Renal pelvis (tissue), 4 donors: ENCODE results near the gene SMARCA2. TPM values are rescaled to one million over a fixed set of nuclear protein-coding genes. Genes with fewer than 3 reads are reported as not detected.
"Not testable (repeated sequence)": the region's sequence is repeated elsewhere in the genome, so short reads cannot be mapped to it uniquely, and the experiment has no call there.

ENCODE experiments used
- DNase-seq: peaks from one replicate; pipeline ENCODE4 v3.0.0-alpha.2; 2013
- polyA plus RNA-seq, 3 donors: library from polyadenylated mRNA; unstranded; fragments of 120-200 nt; gene quantifications; one replicate each; pipeline ENCODE4 v1.2.1, GENCODE V29; 2013; ENCODE audit not compliant: insufficient read length in 3 of 3

SMARCA2 gene
- polyA plus RNA-seq, 3 donors = 75.9 to 115 (median 106) TPM

DNA sequence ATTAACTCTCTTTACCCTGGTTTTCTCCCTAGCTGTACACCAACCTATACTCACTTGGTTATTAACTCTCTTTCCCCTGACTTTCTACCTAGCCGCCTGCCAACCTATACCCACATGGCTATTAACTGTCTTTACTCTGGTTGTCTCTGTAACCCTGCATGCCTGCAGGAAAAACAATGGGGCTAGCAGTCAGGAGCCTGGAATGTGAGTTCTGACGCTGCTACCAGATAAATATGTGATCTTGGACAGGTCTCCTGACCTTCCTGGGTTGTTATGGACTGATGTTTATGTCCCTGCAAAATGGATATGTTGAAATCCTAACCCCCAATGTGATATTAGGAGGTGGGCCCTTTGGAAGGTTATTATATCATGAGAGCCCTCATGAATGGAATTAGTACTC, 119.2 kb downstream of the SMARCA2 start:
- DNase-seq = no peak

DNA sequence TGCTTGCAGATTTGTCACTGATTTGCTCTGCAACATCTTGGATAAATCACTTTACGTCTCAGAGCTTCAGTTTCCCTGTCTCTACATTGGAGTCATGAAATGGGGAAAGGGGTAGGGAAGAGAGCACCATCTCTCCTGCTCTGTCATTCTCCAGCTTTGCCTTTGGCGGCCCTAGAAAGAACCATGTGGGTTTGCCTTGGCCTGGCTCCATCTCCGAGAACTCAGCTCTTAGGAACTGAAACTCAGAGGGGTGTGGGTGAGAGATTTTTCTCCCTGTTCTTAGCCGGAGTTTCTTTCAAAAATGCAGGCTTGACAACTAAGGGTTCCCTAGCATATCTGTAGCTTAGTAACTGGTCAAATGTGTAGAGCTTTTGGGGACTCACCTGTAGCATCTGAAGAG, 123.5 kb downstream of the SMARCA2 start:
- DNase-seq = no peak

DNA sequence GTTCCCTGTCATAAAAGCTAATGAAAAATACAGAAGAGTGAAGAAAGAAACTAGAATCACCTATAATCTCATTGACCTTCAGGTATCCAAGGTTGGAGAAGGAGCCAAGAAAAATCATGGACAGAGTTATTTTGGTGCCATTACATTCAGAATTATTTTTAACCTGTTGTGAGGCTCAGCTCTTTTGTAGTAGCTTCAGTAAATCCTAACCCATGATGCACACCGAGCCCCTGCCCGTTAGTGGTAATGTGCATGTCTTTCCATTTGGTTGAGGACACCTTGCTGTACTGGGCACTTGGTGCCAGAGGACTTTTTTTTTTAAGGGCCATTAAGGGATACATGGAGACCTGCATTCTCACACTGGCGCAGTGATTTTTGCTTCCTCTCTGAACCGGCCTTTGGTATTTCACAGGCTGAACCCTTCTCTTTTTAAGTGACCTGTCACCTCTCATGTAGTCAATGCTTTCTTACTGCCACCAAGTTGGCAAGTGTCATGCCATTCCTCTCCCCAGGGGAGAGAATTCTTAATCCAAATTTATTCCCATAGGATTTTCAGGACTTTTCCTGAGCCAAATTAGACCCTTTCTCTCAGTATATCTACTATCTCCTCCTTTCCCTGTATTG, 125.6 kb downstream of the SMARCA2 start:
- DNase-seq = no peak

DNA sequence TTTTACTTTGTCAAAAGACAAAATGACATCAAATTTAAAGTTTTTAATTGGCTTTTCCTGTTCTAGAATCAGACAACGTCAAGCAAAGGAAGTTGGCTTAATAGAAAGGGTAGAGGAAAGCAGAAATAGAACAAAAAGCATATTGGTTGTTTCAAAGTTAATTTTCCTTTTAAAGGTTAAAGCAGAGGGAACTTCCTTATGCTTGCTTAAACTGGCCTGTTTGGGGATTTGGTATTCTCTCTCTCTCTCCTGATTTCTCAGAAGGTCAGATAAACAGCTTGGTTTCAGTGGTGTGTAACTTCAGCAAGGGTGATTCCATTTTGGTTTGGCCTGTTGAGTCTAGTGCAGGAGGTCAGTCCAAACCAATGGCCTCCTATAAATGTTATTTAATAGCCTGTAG, 127.1 kb downstream of the SMARCA2 start:
- DNase-seq = no peak

DNA sequence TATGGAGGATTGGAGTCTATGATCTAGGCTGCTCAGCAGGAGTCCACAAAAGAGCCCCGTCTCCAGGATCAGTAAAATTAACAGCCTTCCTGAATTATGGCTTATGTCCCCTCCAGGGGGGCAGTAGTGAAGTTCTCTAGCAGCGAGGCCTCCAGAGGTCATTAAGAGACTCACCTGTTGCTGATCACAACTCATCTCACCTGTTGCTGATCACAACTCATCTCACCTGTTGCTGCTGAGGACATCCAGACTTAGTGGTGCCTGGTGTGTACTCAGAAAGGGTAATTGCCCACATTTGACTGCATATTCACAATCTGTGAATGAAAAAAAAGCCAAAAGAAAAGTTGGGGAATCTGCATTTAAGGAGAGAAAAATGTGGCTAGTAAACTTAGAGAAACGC, 129.5 kb downstream of the SMARCA2 start:
- DNase-seq = no peak

DNA sequence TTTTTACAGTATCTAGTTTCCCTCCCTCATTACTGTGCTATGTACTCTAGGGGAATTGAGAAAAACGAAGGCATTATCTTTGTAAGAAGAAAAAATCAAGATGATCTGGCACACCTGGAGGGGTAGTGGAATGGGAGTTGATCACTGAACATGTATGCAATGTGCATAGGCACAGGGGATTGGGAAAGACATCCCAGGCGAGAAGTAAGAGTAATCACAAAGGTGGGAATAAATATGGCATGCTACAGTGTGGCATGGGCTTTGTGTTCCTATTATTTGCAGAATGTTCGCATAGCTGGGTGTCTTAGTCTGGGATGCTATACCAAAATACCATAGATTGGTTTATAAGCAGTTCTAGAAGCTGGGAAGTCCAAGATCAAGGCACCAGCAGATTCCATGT, 130.6 kb downstream of the SMARCA2 start:
- DNase-seq = no peak

DNA sequence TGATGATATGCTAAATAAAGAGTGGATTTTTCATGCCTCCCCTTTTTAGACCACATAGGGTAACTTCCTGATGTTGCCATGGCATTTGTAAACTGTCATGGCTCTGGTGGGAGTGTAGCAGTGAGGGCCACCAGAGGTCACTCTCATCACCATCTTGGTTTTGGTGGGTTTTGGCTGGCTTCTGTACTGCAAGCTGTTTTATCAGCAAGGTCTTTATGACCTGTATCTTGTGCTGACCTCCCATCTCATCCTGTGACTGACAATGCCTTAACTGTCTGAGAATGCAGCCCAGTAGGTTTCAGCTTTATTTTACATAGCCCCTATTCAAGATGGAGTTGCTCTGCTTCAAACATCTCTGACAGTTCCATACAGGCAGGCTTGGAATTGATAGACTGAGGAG, 131.6 kb downstream of the SMARCA2 start:
- not testable (repeated sequence) for DNase-seq

DNA sequence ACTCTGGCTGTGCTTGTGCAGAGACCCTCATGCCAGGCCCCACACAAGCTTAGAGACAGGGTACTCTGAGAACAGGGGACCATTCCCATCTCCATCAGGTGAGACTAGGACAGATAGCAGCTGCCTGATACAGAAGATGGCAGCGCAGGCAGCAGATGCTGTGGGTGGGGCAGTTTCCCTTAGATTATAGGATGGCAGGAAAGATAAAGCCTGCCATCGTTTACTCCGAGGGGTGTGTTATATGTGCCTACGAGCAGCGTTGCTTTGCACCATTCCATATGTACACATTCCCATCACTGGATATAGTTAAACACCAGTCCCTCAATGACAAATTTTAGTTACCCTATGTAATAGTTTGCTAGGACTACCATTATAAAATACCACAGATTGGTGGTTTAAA, 135.2 kb downstream of the SMARCA2 start:
- no peak for DNase-seq

DNA sequence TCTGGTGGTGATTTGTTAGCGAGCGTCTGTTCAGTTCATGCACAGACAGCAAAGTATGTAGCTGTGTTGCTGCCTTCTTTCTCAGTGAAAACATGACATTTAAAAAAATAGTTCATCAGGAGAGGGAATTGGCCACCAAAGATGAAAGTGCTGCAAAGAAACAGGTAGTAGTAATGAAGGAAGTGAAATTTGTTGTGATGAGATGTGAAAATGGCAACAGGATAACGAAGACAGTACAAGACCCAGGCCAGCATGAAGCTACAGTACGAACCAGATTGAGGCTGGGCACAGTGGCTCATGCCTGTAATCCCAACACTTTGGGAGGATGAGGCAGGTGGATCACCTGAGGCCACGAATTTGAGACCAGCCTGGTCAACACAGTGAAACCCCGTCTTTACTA, 136.0 kb downstream of the SMARCA2 start:
- DNase-seq = no peak

DNA sequence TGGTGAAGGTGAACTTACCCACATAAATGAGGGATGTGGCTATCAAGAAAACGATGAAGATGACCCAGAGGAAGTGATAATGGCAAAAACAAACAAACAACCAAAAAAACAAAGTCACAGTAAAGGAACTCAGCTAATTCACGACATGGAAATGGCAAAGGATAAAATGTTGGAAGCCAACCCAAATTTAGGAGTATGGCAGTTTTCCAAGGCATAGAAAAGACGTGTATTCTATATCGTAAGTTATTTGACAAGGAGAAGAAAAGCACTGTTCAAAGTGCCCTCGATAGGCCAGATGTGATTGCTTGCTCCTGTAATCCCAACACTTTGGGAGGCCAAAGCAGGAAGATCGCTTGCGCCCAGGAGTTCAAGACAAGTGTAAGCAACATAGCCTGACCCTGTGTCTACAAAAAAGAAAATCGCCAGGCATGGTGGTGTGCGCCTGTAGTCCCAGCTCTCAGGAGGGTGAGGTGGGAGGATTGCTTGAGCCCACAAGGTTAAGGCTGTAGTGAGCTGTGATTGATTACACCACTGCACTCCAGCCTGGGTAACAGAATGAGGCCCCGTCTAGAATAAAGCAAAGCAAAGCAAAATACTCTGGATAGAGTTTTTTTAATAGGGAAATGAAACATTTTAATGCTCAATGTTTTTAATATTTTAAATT, 138.0 kb downstream of the SMARCA2 start:
- DNase-seq = no peak

DNA sequence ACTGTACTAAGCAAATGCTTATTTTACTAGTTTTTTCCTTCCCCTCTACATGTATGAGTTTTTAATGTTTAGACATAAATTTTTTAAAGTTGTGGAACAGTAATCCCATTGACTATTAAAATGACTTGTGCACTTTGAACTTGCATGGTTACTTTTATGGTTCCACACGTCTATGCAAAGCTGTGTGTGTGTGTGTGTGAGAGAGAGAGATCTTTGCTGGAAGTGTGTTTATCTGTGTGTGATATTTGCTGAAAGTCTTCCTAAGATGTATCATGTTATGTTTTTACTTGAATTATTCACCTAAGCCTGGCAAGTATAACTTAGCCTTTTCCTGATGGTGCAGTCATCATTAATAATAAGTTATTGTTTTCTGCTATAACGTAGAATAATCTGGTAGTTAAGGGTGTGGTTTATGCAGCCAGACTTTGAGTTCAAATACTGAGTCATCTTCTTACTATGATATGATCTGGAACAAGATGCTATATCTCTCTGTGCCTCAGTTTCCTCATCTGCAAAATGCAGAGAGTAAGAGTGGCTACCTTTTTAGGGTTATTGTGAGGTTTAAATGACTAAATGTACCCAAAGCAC, 138.6 kb downstream of the SMARCA2 start:
- no peak for DNase-seq

DNA sequence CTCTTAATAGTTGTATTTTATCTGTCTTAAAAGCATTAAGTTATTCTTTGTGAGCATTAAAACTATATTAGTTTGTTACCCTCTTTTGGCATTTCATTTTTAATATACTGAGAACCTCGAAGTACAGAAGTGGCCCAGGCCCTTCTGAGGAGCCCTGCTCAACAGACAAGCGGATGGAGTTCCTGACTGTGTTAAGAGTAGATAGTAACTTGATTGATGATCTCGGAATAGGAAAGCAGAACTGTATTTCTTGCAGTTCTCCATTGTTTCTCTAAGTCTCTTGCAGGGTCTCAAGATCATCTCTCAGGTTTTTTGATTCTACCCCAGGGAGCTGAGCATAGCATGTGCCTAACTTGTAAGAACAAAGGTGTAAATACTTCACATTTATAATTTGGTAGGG, 139.6 kb downstream of the SMARCA2 start:
- no peak for DNase-seq

DNA sequence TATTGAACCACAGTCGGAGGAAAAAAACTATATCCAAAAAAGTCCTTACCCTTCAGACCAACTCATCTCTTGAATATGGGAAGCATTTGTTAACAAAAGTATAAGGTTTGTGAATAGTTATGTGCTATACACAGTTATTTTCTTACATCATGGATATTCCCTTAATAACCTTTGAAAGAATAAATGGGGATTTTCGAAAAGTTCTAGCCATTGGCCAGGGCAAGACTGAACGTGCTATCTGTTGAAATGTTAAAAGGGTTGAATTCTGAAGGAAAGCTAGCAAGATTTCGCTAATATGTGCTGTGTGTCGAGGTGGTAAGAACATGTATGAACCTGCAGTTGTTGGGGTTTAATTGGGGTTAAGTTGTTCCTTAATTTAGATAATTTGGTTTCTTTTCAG, 140.8 kb downstream of the SMARCA2 start:
- no peak for DNase-seq

DNA sequence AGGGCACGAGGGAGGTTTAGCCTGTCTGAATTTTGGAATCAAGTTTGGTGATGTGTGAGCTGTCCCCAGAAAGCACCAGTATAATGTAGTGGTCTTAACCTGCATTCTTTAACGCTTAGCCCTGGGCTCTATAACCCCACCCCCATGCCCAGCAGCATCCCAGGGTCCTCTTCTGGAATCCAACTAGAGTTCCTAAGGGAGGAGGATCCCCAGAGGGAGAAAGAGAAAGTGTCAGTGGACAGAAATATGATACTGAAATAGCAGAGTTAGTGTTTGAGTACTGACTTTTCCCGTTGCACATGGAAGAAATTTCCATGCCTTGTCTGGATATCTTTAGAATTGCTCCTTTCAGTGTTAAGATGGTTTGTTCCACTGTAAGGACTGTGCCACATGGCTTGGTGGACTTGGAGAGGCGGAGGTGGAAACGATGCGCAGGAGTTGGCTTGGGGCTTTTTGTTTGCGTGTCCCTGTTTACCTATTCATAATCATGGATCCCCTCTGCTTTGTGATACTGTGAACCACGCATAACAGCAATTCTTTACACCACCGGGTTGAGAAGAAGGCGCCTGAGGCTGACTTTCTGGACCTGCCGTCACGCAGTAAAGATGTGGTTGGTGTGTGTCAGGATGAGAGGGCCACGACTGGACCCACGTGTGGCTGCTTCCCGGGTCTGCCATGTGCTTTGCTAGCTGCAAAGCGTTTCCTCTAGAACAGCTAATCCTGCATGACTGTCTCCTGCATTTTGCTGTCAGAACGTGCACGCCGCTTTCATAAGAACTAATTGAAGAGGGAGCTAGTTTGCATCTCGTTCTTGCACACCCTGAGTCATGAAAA, 142.3 kb downstream of the SMARCA2 start:
- no peak for DNase-seq

DNA sequence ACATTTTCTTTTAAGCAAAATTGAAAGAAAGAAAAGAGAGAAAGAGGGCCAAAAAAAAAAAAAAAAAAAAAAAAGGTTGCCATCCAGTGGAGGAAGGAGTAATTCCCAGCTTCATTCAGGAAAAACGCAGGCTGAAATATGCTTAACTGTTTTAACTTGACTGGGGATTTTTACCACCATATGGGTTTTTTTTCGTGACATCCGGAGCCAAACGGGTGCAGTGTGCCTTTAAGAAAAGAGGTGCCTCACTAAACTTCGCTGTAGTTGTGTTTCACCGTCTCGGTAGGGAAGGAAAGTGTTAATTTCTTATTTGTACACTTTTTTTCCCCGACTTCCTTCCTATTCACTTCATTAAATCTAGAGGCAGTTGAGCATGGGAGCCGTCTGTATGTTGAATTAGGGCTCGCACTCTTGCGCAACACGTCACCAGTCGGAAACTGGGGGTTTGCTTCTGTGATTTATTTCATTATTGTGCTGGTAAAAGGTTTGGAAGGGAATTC, 143.0 kb downstream of the SMARCA2 start:
- peak; percentile 85 for DNase-seq

DNA sequence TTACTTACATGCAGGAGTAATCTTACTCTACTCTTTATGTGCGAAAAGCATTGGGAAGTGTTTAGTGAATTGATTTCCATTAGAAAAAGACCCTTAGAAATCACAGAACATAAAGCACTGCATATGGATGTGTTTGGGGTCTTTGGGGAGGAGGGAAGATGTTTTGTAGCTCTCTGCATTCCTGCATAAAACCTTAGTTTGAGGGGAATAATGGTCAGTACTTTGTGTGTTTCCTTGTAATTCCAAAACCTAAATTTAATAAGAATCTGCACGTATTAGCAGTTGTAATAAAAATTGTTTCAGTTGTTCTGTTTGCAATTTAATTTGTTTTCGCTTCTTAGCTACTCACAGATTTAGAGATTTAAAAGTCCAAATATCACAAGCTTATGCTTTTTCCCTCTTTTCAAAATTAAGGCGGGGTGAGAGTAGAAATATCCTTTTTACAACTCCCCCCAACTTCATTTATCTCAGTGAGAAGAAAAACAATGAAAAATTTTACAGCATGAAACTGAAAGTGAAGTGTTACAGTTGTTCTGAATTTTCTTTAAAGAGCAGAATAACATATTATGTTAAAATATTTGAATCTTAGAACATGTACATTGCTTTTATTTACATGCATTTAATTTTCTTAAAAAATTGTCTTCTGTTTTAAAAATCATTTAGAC, 143.8 kb downstream of the SMARCA2 start:
- no peak for DNase-seq

DNA sequence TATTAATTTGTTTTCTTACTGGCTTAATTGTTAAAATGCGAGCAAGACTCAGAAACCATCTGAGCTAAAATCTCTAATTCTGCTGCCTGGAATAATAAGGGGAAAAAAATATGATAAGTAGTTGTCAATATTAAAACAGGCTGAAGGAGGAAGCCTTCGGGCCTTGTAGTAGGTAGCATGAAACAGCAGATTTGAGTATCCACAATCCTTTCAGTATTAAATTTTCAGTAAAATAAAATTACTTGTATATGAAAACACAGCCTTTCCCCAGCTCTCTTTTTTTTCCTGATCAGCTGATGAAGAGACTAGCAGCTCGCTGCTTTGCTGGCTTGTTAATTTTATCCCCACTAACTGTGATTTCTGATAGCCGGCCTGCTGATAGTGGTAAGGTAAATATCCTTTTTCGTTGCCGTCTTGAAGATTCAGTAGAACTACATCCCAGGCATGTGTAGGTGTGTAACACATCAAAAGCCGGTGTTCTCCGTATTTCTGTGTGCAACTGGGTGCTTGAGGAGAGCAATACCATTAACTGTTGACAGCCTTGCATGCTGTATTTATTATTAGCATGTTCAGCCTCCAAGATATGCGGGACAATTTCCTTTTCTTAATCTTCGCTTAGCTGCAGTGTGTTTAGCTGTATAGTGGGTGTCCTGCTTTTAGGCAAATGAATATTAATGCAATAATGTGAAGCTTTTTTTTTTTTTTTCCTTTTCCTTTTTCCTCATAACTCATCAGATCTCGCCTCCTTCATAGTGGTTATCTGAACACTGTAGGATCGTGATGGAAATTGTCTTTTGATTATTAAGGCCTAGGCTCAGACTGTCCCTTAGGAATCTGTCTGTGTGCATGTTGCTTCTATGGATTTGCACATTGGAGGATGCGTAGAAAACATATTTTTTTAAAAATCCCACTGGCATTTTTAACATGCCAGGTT, 144.6 kb downstream of the SMARCA2 start:
- DNase-seq = no peak

DNA sequence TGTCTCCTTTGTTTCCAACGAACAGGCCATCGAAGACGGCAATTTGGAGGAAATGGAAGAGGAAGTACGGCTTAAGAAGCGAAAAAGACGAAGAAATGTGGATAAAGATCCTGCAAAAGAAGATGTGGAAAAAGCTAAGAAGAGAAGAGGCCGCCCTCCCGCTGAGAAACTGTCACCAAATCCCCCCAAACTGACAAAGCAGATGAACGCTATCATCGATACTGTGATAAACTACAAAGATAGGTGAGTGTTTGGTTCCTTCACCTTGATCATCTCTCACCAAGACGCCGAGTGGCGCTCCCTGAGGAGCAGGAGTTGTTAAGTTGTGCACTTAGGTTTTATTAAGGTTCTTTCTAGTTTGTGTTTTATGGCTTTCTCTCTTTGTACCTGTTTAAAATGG, 146.5 kb downstream of the SMARCA2 start:
- DNase-seq = no peak

DNA sequence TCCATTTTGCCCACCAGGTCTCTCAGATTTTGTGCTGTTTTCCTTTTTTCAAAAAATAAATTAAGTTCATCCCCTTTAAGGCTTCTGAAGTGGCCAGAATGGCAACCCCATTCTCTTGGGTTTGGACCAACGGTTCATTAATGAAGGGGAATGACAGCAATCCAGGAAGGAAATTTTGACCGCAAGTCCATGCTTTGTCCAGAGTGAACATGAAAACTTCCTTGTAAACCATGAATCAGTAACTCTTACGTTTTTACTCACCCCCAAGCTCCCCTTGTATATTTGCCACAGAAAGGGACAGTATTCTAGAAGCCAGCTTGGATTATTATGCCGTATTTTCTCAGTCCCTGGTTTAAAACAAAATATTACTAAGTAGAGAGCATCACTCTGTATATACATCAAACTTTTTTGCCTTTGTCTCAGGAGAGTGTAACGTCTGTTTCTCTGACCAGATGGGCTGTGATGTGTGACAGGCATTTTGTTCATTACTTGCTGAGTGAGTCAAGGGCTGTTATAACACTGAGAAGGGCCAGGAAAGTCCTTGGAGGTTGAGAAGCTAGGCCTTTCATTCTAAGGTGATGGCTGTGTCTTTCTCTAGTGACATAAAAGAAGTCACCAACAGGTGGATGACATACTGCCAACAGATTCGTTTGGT, 148.2 kb downstream of the SMARCA2 start:
- DNase-seq = no peak

DNA sequence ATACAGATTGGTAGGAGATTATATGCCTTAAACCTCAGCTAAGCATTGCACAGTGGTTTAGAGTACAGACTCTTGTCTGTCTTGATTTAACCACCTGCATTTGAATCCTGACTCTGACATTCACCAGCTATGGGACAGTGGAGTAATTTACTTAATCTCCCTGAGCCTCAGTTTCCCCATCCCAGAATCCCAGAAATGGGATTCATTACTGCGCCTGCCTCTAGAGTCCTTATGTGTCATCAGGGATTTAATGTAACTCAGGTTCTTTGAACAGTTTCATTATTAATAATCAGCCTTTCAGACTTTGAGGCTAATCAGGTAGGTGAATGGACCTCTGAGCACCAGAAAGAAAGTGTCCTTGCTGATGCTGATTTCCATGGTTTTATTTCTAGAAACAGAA, 149.1 kb downstream of the SMARCA2 start:
- DNase-seq = no peak
